ENCODE results near the gene CELF4.

DNA sequence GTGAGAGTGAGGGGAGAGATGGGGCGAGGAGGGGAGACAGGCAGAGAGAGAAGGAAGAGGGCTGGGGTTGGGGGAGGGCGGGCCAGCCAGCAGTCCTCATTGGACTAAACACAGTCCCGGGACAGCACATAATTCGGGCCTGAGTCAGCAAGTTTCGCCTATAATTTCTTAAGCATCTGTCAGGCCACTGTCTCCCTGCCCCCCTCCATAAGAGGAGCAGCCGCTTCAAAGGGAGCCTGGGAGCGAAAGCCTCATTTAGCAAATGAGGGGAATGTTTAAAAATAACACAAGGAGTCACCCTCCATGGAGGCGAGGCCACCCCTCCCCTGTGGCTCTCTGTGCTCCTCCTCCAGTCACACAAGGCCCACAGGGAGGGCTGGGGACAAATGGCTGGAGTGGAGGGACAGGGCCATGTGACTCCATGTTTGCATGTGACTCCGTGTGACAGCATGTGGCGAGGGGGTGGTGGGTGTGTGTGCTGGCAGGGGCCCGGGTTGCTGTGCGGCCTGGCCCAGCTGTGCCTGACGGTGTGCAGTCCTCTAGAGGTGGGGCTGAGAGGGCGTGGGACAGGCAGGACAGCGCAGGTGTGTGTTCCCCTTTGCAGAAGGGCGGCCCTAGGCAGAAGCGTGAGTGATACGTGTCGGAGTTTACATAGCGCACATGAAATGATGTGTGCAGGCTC is 162.4 kb downstream of the CELF4 start:
- TF ChIP-seq, protein P1, sequence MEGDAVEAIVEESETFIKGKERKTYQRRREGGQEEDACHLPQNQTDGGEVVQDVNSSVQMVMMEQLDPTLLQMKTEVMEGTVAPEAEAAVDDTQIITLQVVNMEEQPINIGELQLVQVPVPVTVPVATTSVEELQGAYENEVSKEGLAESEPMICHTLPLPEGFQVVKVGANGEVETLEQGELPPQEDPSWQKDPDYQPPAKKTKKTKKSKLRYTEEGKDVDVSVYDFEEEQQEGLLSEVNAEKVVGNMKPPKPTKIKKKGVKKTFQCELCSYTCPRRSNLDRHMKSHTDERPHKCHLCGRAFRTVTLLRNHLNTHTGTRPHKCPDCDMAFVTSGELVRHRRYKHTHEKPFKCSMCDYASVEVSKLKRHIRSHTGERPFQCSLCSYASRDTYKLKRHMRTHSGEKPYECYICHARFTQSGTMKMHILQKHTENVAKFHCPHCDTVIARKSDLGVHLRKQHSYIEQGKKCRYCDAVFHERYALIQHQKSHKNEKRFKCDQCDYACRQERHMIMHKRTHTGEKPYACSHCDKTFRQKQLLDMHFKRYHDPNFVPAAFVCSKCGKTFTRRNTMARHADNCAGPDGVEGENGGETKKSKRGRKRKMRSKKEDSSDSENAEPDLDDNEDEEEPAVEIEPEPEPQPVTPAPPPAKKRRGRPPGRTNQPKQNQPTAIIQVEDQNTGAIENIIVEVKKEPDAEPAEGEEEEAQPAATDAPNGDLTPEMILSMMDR (IDR thresholded peaks at IDR 0.05): no peak
- no peak for TF ChIP-seq EP300 (IDR thresholded peaks at IDR 0.05)
